Left lung (tissue), 10 donors: ENCODE measurements around the gene GLI3. TPM values are rescaled to one million over a fixed set of nuclear protein-coding genes. Genes with fewer than 3 reads are reported as not detected.

Source experiments
- ATAC-seq: fragments of 200-7000 bp; cut with Tn5 transposase; one replicate; pipeline ENCODE4 v1.9.1; 2020; ENCODE audit warnings: moderate library complexity
- DNase-seq, 4 donors: peaks; one replicate each; pipeline ENCODE4 v3.0.0-alpha.2; 2013 to 2020
- H3K27ac ChIP-seq, 2 donors: fragments of 200-600 bp; sonication (generic) in 1 of 2; one replicate each; pipeline versions ENCODE4 v1.5.0 to v1.8.0; 2020 to 2021
- H3K27me3 ChIP-seq, 2 donors: fragments of 200-600 bp; sonication (generic) in 1 of 2; one replicate each; pipeline versions ENCODE4 v1.5.0 to v1.8.0; 2020 to 2021
- H3K36me3 ChIP-seq, 2 donors: fragments of 200-600 bp; sonication (generic) in 1 of 2; one replicate each; pipeline versions ENCODE4 v1.5.0 to v1.8.0; 2020 to 2021
- H3K4me1 ChIP-seq, 2 donors: fragments of 200-600 bp; one replicate each; pipeline ENCODE4 v1.8.0; 2021
- H3K4me3 ChIP-seq, 2 donors: fragments of 200-600 bp; sonication (generic) in 1 of 2; one replicate each; pipeline versions ENCODE4 v1.5.0 to v1.8.0; 2020 to 2021; ENCODE audit warnings: mild to moderate bottlenecking in 1 of 2
- H3K9me3 ChIP-seq, 2 donors: fragments of 200-600 bp; sonication (generic) in 1 of 2; one replicate each; pipeline versions ENCODE4 v1.5.0 to v1.8.0; 2020 to 2021
- intact Hi-C, 2 donors: fragments of 100-400 bp; cut with DNase I; formaldehyde crosslinking; loops; one replicate each; pipeline versions ENCODE4 v1.11.2 to v1.14.2; 2022
- polyA plus RNA-seq, 6 donors: library from polyadenylated mRNA; unstranded; fragments of 120-200 nt; gene quantifications; one replicate each; pipeline ENCODE4 v1.2.1, GENCODE V29; 2013; ENCODE audit not compliant: insufficient read length in 6 of 6
- total RNA-seq, 2 donors: library from RNA; stranded (reverse); fragmentation: NEBNext Ultra II Directional; extraction: Animal tissue kit (Norgen Biotek cat#: 25700); gene quantifications; one replicate each; pipeline ENCODE4 v1.2.1, GENCODE V29; 2021
- TF ChIP-seq, protein P1 (sequence below), 2 donors: fragments of 200-600 bp; sonication (generic) in 1 of 2; IDR thresholded peaks; one replicate each; pipeline versions ENCODE4 v1.5.0 to v1.8.0; 2021; ENCODE audit warnings: antibody characterized with exemption in 2 of 2
- donor health status: DM: no; HTN: yes; CAD: no.
- donor health status: DM: no; HTN: no; CAD: no.

Gene GLI3
- total and polyA plus RNA-seq, 8 donors: 20.3 to 38.0 (median 31.3) TPM

DNA sequence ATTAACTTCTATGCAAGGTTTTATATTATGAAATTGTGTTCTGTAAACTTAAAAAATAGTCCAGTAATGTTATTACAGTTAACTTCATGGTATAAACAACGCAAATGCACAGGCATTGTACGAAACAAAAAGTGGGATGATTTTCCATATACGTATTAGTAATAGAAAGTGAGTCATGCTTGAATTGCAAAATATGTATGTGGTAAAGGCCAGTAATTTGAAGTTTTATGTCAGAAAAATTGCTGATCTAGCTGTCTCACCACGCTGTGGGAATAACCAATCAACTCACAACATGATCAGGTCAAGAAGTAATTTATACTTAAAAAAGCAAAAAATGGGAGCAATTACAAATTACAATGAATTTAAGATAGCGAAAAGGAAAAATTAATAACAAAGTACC is 37.0 kb upstream of the GLI3 start:
- no peaks in the 10 kb centered on the region for H3K4me1 ChIP-seq
- H3K9me3 ChIP-seq: no peaks in the 10 kb centered on the region
- TF ChIP-seq, protein P1, sequence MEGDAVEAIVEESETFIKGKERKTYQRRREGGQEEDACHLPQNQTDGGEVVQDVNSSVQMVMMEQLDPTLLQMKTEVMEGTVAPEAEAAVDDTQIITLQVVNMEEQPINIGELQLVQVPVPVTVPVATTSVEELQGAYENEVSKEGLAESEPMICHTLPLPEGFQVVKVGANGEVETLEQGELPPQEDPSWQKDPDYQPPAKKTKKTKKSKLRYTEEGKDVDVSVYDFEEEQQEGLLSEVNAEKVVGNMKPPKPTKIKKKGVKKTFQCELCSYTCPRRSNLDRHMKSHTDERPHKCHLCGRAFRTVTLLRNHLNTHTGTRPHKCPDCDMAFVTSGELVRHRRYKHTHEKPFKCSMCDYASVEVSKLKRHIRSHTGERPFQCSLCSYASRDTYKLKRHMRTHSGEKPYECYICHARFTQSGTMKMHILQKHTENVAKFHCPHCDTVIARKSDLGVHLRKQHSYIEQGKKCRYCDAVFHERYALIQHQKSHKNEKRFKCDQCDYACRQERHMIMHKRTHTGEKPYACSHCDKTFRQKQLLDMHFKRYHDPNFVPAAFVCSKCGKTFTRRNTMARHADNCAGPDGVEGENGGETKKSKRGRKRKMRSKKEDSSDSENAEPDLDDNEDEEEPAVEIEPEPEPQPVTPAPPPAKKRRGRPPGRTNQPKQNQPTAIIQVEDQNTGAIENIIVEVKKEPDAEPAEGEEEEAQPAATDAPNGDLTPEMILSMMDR (IDR thresholded peaks at IDR 0.05): no peak
- no peak overlapping the region for H3K4me3 ChIP-seq
- no peak overlapping the region for H3K27ac ChIP-seq
- DNase-seq: no peak
- ATAC-seq: no peak
- intact Hi-C loops: no loop called here
- no peaks in the 10 kb centered on the region for H3K36me3 ChIP-seq
- no peaks in the 10 kb centered on the region for H3K27me3 ChIP-seq

DNA sequence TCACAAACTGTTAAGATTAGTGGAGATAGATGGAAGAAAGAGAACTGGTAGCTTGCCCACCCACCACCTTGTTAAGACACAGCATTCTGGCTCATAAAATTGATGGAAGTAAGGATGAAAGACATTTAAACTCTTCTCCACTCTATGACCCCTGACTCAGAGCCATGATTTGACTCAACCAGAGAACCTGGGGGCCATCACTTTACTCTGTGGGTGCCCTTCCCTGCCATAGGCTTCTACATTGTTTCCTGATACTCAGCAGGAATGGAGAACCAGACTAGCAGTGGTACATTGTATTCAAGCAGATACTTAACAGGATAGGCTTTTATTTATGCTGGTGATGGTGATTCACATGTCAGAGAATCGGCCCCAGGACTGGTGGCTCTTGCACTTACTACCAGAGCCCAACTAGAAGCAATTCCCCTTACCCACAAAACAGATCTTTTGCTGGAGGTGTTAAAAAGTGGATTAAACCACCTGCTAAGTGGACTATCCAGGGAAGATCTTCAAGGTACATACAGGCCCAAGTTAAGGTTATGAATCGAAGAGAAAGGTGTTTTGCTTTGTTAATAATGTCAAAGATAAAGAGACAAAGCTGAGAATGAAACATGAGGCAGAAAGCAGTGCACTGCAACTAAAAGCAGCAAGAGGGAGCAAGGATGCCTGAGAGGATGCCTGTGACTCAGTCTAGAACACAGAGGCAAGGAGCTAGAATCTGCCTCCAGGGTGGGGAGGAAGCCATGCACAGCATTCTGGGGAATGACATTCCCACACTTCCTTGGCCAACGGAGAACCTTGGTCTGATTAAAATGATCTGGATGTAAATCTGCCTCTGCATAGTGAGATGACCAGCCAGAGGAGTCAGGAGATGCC is 36.0 kb upstream of the GLI3 start:
- H3K9me3 ChIP-seq: no peaks in the 10 kb centered on the region
- H3K4me3 ChIP-seq: no peak overlapping the region
- no peaks in the 10 kb centered on the region for H3K36me3 ChIP-seq
- ATAC-seq (peak; percentile 58), DNase-seq (no peak)
- H3K27me3 ChIP-seq: no peaks in the 10 kb centered on the region
- H3K4me1 ChIP-seq: no peaks in the 10 kb centered on the region
- intact Hi-C loops: no loop called here
- H3K27ac ChIP-seq: no peak overlapping the region
- TF ChIP-seq, protein P1 (IDR thresholded peaks at IDR 0.05): no peak

DNA sequence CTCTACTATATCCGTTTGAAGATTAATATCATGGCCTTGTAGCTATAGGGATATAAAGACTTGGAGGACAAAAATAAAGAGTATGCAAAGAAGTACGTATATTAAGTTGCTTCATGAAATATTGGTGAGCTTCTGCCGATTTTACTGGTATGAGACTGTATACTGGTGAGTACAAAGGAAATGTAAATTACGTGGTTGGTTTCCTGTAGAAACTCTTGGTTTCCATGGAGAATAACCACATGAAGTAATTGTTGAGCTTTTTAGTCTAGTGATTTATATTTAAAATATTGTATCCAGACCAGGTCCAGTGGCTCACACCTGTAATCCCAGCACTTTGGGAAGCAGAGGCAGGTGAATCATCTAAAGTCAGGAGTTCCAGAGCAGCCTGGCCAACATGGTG is 32.2 kb upstream of the GLI3 start:
- Histone ChIP-seq H3K27ac (no peak overlapping the region), H3K4me3 (no peak overlapping the region), H3K27me3 (no peaks in the 10 kb centered on the region), H3K9me3 (no peaks in the 10 kb centered on the region), H3K36me3 (no peaks in the 10 kb centered on the region), H3K4me1 (no peaks in the 10 kb centered on the region)
- ATAC-seq (no peak), DNase-seq (no peak)
- intact Hi-C loops: no loop called here
- TF ChIP-seq, protein P1 (IDR thresholded peaks at IDR 0.05): no peak

DNA sequence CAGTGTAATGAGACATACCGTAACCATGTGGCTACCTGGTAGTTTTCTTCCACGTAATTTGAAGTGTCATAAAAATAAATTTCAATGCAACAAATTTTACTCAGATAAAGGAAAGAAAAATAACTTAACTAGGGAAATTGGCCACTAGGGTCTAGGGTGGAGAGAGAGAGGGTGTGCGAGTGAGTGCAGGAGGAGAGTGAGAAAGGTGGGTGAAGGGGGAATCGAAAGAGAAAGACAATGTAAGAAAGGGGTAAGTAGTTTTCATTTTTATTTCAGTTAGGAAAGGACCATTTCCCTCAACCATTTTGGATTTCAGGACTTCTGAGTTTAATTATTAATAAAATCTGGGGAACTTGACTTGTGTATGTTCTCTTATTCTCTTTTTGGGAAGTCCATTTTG is 27.7 kb upstream of the GLI3 start:
- no peak overlapping the region for H3K27ac ChIP-seq
- no peak for ATAC-seq
- H3K4me1 ChIP-seq: no peaks in the 10 kb centered on the region
- H3K36me3 ChIP-seq: no peaks in the 10 kb centered on the region
- TF ChIP-seq, protein P1 (IDR thresholded peaks at IDR 0.05): no peak
- no peak overlapping the region for H3K4me3 ChIP-seq
- no peaks in the 10 kb centered on the region for H3K9me3 ChIP-seq
- DNase-seq: no peak
- no peaks in the 10 kb centered on the region for H3K27me3 ChIP-seq
- intact Hi-C loops: no loop called here

DNA sequence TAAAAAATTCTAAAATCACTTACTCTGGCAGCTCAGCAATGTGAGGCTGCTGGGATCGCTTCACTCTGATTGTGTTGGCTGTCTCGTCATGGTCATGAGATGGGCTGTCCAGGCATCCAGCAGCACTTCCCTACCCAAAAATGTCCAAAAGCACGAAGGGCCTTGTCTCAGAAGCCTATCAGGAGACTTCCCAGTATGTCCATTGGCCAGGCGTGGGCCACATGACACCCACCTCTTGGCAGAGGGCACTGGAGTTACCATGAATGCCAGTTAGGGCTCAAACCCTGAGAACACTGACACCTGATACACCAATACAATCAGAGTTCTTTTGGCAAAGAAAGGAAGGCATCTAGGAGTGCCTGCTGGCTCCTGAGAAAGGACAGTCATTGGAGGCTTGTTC is 27.0 kb upstream of the GLI3 start:
- Histone ChIP-seq H3K27me3 (no peaks in the 10 kb centered on the region), H3K4me1 (no peaks in the 10 kb centered on the region), H3K27ac (no peak overlapping the region), H3K36me3 (no peaks in the 10 kb centered on the region), H3K4me3 (no peak overlapping the region), H3K9me3 (no peaks in the 10 kb centered on the region)
- TF ChIP-seq, protein P1 (IDR thresholded peaks at IDR 0.05): no peak
- DNase-seq (no peak), ATAC-seq (no peak)
- intact Hi-C loops: no loop called here
